Stomach (tissue), 9 donors: ENCODE results near the gene ZNF440. TPM values are rescaled to one million over a fixed set of nuclear protein-coding genes. Genes with fewer than 3 reads are reported as not detected.
A peak's percentile ranks its signal among the peaks of the same experiment; 100 is the strongest.
"Not testable (repeated sequence)": the region's sequence is repeated elsewhere in the genome, so short reads cannot be mapped to it uniquely, and the experiment has no call there.

Source experiments
- DNase-seq, 2 donors: peaks; one replicate each; pipeline versions ENCODE4 v3.0.0 to v3.0.0-alpha.2; 2013 to 2019
- H3K27ac ChIP-seq, 5 donors: fragments of 200-600 bp in 4 of 5; sonication (generic) in 4 of 5; one replicate each; pipeline ENCODE4 v1.5.1; 2013 to 2019; ENCODE audit warnings: mild to moderate bottlenecking in 1 of 5, moderate library complexity in 1 of 5
- H3K27me3 ChIP-seq, 3 donors: fragments of 200-600 bp; sonication (generic); one replicate each; pipeline ENCODE4 v1.5.1; 2017 to 2019; ENCODE audit warnings: mixed run types in 1 of 3
- H3K36me3 ChIP-seq, 4 donors: fragments of 200-600 bp; sonication (generic); 1 replicate in 3 of 4; 2 replicates in 1 of 4; pipeline ENCODE4 v1.5.1; 2016 to 2019
- H3K4me1 ChIP-seq, 4 donors: fragments of 200-600 bp; sonication (generic); one replicate each; pipeline ENCODE4 v1.5.1; 2016 to 2019
- H3K4me3 ChIP-seq, 4 donors: fragments of 200-600 bp; sonication (generic) in 3 of 4; one replicate each; pipeline ENCODE4 v1.5.1; 2016 to 2019; ENCODE audit warnings: mild to moderate bottlenecking in 1 of 4
- H3K9me3 ChIP-seq, 4 donors: fragments of 200-600 bp; sonication (generic); one replicate each; pipeline ENCODE4 v1.5.1; 2016 to 2019
- CTCF ChIP-seq, 7 experiments: fragments of 450-650 bp in 4 of 7; fragments of 200-600 bp in 3 of 7; sonication (generic) in 3 of 7; IDR thresholded peaks; one replicate each; pipeline ENCODE4 v1.5.1; 2016 to 2019; ENCODE audit warnings: antibody characterized with exemption in 7 of 7, control low read depth in 2 of 7, mild to moderate bottlenecking in 1 of 7
- EP300 ChIP-seq: sonication (generic); formaldehyde crosslinking; IDR thresholded peaks from one replicate; pipeline ENCODE4 v1.6.1; 2017; ENCODE audit warnings: antibody characterized with exemption
- POLR2A ChIP-seq, 4 donors: fragments of 450-650 bp; IDR thresholded peaks; one replicate each; pipeline ENCODE4 v1.6.1; 2016; ENCODE audit warnings: antibody characterized with exemption in 4 of 4, control low read depth in 2 of 4, mild to moderate bottlenecking in 1 of 4, moderate library complexity in 1 of 4
- POLR2AphosphoS5 ChIP-seq, 3 donors: sonication (generic); formaldehyde crosslinking; IDR thresholded peaks; one replicate each; pipeline ENCODE4 v1.6.1; 2016; ENCODE audit warnings: antibody characterized with exemption in 3 of 3
- WGBS, 5 donors: extraction: QIAGEN DNeasy Blood & Tissue Kit in 3 of 5; methylation state at CpG; one replicate each; pipeline versions ENCODE4 v1.1.5 to v1.1.7; 2013 to 2018; 5-methylcytosine and 5-hydroxymethylcytosine counted together
- intact Hi-C: fragments of 100-400 bp; cut with DNase I; formaldehyde crosslinking; loops from one replicate; pipeline ENCODE4 v1.15.1; 2023; ENCODE audit warnings: low total_unique reads
- polyA plus RNA-seq, 3 donors: library from polyadenylated mRNA; stranded (reverse); fragments of 200-250 nt; gene quantifications; one replicate each; pipeline ENCODE4 v1.2.3, GENCODE V29; 2013
- total RNA-seq, 5 donors: library from RNA; depleted of rRNA; stranded (reverse); fragments of >200 nt; gene quantifications; one replicate each; pipeline versions ENCODE4 v1.1.0 to v1.2.3, GENCODE V29; 2014 to 2016
- donor health status: healthy with polysubstance abuse.
- donor health status: Bipolar disorder and iron deficiency.
- donor health status: healthy.

ZNF440 gene
- total and polyA plus RNA-seq, 8 donors: 3.7 to 106 (median 13.8) TPM

GRCh38 chr19:11833541-11833940, 19.5 kb downstream of the ZNF440 start:
- 96 to 100% (median 98%) methylated on average over 2 of the region's 2 CpGs for WGBS, 5 donors
- DNase-seq: no peak
- intact Hi-C loops: no loop called here
- Histone ChIP-seq H3K36me3 (peaks cover 39 to 70% (median 61%) of the 10 kb centered on the region in 4 donors), H3K9me3 (peaks cover 44 to 93% (median 66%) of the 10 kb centered on the region in 4 donors), H3K27ac (no peak overlapping the region), H3K4me3 (no peak overlapping the region), H3K27me3 (no peaks in the 10 kb centered on the region), H3K4me1 (no peaks in the 10 kb centered on the region)
- TF ChIP-seq EP300: no peak
- no peak for TF ChIP-seq CTCF (IDR thresholded peaks at IDR 0.05)
- TF ChIP-seq POLR2A (IDR thresholded peaks at IDR 0.05): no peak
- no peak for TF ChIP-seq POLR2AphosphoS5 (IDR thresholded peaks at IDR 0.05)

- H3K4me1 ChIP-seq, H3K27ac ChIP-seq, H3K27me3 ChIP-seq, intact Hi-C loops, H3K4me3 ChIP-seq: not testable (repeated sequence)
- peak in 1 of 2 donors; percentile 38 for DNase-seq
- WGBS, 5 donors: 26 to 68% (median 54%) methylated on average over 2 of the region's 2 CpGs
- Histone ChIP-seq H3K9me3 (peaks cover 39 to 72% (median 50%) of the 10 kb centered on the region in 4 donors), H3K36me3 (peaks cover 33 to 49% (median 40%) of the 10 kb centered on the region in 4 donors)
Measured at GRCh38 chr19:11835626-11836066, 21.6 kb downstream of the ZNF440 start.

- peaks cover under 1 to 9% (median 7%) of the 10 kb centered on the region in 4 donors for H3K4me1 ChIP-seq
- H3K36me3 ChIP-seq: no peaks in the 10 kb centered on the region
- H3K27me3 ChIP-seq: no peaks in the 10 kb centered on the region
- intact Hi-C loops: no loop called here
- H3K9me3 ChIP-seq: no peaks in the 10 kb centered on the region
- TF ChIP-seq POLR2AphosphoS5 (IDR thresholded peaks at IDR 0.05) (no peak), POLR2A (IDR thresholded peaks at IDR 0.05) (no peak), CTCF (IDR thresholded peaks at IDR 0.05) (no peak), EP300 (no peak)
- no peak overlapping the region for H3K27ac ChIP-seq
- peak in 1 of 2 donors; percentile 34 for DNase-seq
- 20 to 41% (median 35%) methylated on average over 2 of the region's 2 CpGs for WGBS, 5 donors
- no peak overlapping the region for H3K4me3 ChIP-seq
Measured at GRCh38 chr19:11843722-11844121, 29.6 kb downstream of the ZNF440 start.

- intact Hi-C loops, H3K9me3 ChIP-seq, H3K4me3 ChIP-seq, H3K27me3 ChIP-seq, H3K27ac ChIP-seq, H3K36me3 ChIP-seq: not testable (repeated sequence)
- peak in 1 of 2 donors; percentile 12 for DNase-seq
- WGBS, 5 donors: 58 to 69% (median 64%) methylated on average over 6 of the region's 6 CpGs
- peaks cover 12 to 23% (median 14%) of the 10 kb centered on the region in 4 donors for H3K4me1 ChIP-seq
Measured at GRCh38 chr19:11847615-11848014, 33.5 kb downstream of the ZNF440 start.

- 27 to 37% (median 35%) methylated on average over 8 to 11 of the region's 11 CpGs for WGBS, 5 donors
- no peaks in the 10 kb centered on the region for H3K9me3 ChIP-seq
- intact Hi-C loops: no loop called here
- H3K4me1 ChIP-seq: peaks cover 12 to 23% (median 14%) of the 10 kb centered on the region in 4 donors
- no peaks in the 10 kb centered on the region for H3K27me3 ChIP-seq
- peaks cover 0 to 3% (median under 1%) of the 10 kb centered on the region in 4 donors for H3K36me3 ChIP-seq
- H3K27ac ChIP-seq: peak overlapping the region in 4 of 5 donors; percentile 63 to 81 (median 75)
- DNase-seq: peak in 1 of 2 donors; percentile 3
- peak overlapping the region; percentile 59 to 72 (median 68) for H3K4me3 ChIP-seq
- TF ChIP-seq EP300 (no peak), POLR2AphosphoS5 (IDR thresholded peaks at IDR 0.05) (no peak), POLR2A (IDR thresholded peaks at IDR 0.05) (no peak), CTCF (IDR thresholded peaks at IDR 0.05) (no peak)
Measured at GRCh38 chr19:11848200-11848593, 34.1 kb downstream of the ZNF440 start.
